Lower leg skin (tissue), 4 donors: ENCODE results near the gene CFAP299. TPM values are rescaled to one million over a fixed set of nuclear protein-coding genes. Genes with fewer than 3 reads are reported as not detected.
"Not testable (repeated sequence)": the region's sequence is repeated elsewhere in the genome, so short reads cannot be mapped to it uniquely, and the experiment has no call there.

Experiments used
- DNase-seq, 2 donors: peaks; one replicate each; pipeline ENCODE4 v3.0.0-alpha.2; 2019; ENCODE audit warnings: low spot score in 2 of 2
- H3K4me3 ChIP-seq: fragments of 200-600 bp; sonication (generic); 2 replicates; pipeline ENCODE4 v1.5.1; 2017; ENCODE audit warnings: mild to moderate bottlenecking, low read depth; ENCODE audit not compliant: poor library complexity, severe bottlenecking
- CTCF ChIP-seq, 3 donors: fragments of 450-650 bp; IDR thresholded peaks; one replicate each; pipeline ENCODE4 v1.5.1; 2016; ENCODE audit warnings: antibody characterized with exemption in 3 of 3, mild to moderate bottlenecking in 3 of 3, moderate library complexity in 2 of 3
- POLR2A ChIP-seq, 2 donors: fragments of 450-650 bp; IDR thresholded peaks; one replicate each; pipeline ENCODE4 v1.6.1; 2016 to 2017; ENCODE audit warnings: antibody characterized with exemption in 2 of 2, mild to moderate bottlenecking in 1 of 2, moderate library complexity in 1 of 2
- WGBS, 2 donors: methylation state at CpG; one replicate each; pipeline ENCODE4 v1.1.5; 2018; 5-methylcytosine and 5-hydroxymethylcytosine counted together
- intact Hi-C: fragments of 100-400 bp; cut with DNase I; formaldehyde crosslinking; loops from one replicate; pipeline ENCODE4 v1.15.0; 2023; ENCODE audit warnings: low total_unique reads
- total RNA-seq, 4 donors: library from RNA; depleted of rRNA; stranded (reverse); fragments of >200 nt; gene quantifications; one replicate each; pipeline ENCODE4 v1.1.0, GENCODE V29; 2016

Gene CFAP299
- total RNA-seq, 4 donors from 2014 or later = not detected

- WGBS, 2 donors = 100% methylated on average over 1 of the region's 1 CpG
Observed at GRCh38 chr4:80730158-80730557, 394.6 kb downstream of the CFAP299 start.

GRCh38 chr4:80731436-80731835, 395.9 kb downstream of the CFAP299 start:
- 36 to 37% methylated on average over 1 of the region's 1 CpG for WGBS, 2 donors
- intact Hi-C loops = no loop called here
- TF ChIP-seq POLR2A (IDR thresholded peaks at IDR 0.05) (no peak), CTCF (IDR thresholded peaks at IDR 0.05) (no peak)
- H3K4me3 ChIP-seq = no peak overlapping the region
- DNase-seq = no peak

More at GRCh38 chr4:80730158-80730557, 394.6 kb downstream of the CFAP299 start:
- intact Hi-C loops = no loop called here
- no peak for DNase-seq
- TF ChIP-seq POLR2A (IDR thresholded peaks at IDR 0.05) (no peak), CTCF (IDR thresholded peaks at IDR 0.05) (no peak)
- no peak overlapping the region for H3K4me3 ChIP-seq

GRCh38 chr4:80732010-80732409, 396.5 kb downstream of the CFAP299 start:
- TF ChIP-seq POLR2A (IDR thresholded peaks at IDR 0.05) (no peak), CTCF (IDR thresholded peaks at IDR 0.05) (no peak)
- H3K4me3 ChIP-seq = no peak overlapping the region
- DNase-seq = no peak
- intact Hi-C loops = no loop called here
- 21 to 27% methylated on average over 1 of the region's 1 CpG for WGBS, 2 donors

GRCh38 chr4:80740375-80740774, 404.8 kb downstream of the CFAP299 start:
- TF ChIP-seq POLR2A (IDR thresholded peaks at IDR 0.05) = no peak
- no peak for TF ChIP-seq CTCF (IDR thresholded peaks at IDR 0.05)
- 71 to 74% methylated on average over 2 of the region's 2 CpGs for WGBS, 2 donors
- intact Hi-C loops = no loop called here
- DNase-seq = no peak
- no peak overlapping the region for H3K4me3 ChIP-seq

- H3K4me3 ChIP-seq, intact Hi-C loops: not testable (repeated sequence)
- WGBS, 2 donors = 81% methylated on average over 6 of the region's 6 CpGs
Observed at GRCh38 chr4:80749558-80749957, 414.0 kb downstream of the CFAP299 start.

GRCh38 chr4:80751200-80751599, 415.7 kb downstream of the CFAP299 start:
- no peak for TF ChIP-seq CTCF (IDR thresholded peaks at IDR 0.05)
- TF ChIP-seq POLR2A (IDR thresholded peaks at IDR 0.05) = no peak
- intact Hi-C loops = no loop called here
- DNase-seq = no peak

More at GRCh38 chr4:80749558-80749957, 414.0 kb downstream of the CFAP299 start:
- not testable (repeated sequence) for DNase-seq

More at GRCh38 chr4:80751200-80751599, 415.7 kb downstream of the CFAP299 start:
- no peak overlapping the region for H3K4me3 ChIP-seq
